KMS-11 (cell line): ENCODE measurements around the gene BLNK.

Experiments used
- H2AFZ ChIP-seq: fragments of 200-600 bp; sonication (generic); 2 replicates; pipeline ENCODE4 v1.6.1; 2016; ENCODE audit warnings: antibody characterized with exemption, mixed run types, low read depth
- H3K27ac ChIP-seq: fragments of 200-600 bp; sonication (generic); 2 replicates; pipeline ENCODE4 v1.6.1; 2016; ENCODE audit warnings: mild to moderate bottlenecking, mixed run types
- H3K27me3 ChIP-seq: fragments of 200-600 bp; sonication (generic); 2 replicates; pipeline ENCODE4 v1.6.1; 2017; ENCODE audit warnings: mild to moderate bottlenecking, low read depth, mixed run types, moderate library complexity; ENCODE audit not compliant: insufficient read depth
- H3K36me3 ChIP-seq: fragments of 200-600 bp; sonication (generic); 2 replicates; pipeline ENCODE4 v1.6.1; 2017; ENCODE audit warnings: mild to moderate bottlenecking, mixed run types; ENCODE audit not compliant: insufficient read depth
- H3K4me1 ChIP-seq: fragments of 200-600 bp; sonication (generic); 2 replicates; pipeline ENCODE4 v1.6.1; 2016; ENCODE audit warnings: mild to moderate bottlenecking, low read depth, mixed run types; ENCODE audit not compliant: poor library complexity, severe bottlenecking
- H3K4me2 ChIP-seq: fragments of 200-600 bp; sonication (generic); 2 replicates; pipeline ENCODE4 v1.7.0; 2016; ENCODE audit warnings: mild to moderate bottlenecking, mixed run types
- H3K4me3 ChIP-seq: fragments of 200-600 bp; sonication (generic); IDR thresholded peaks from 2 replicates; pipeline ENCODE4 v1.6.1; 2017; ENCODE audit warnings: low read depth, low read length, mixed read lengths; ENCODE audit not compliant: insufficient read depth
- H3K79me2 ChIP-seq: fragments of 200-600 bp; sonication (generic); 2 replicates; pipeline ENCODE4 v1.6.1; 2016; ENCODE audit warnings: low read depth, mixed run types; ENCODE audit not compliant: insufficient read depth
- H3K9ac ChIP-seq: fragments of 200-600 bp; sonication (generic); 2 replicates; pipeline ENCODE4 v1.6.1; 2016; ENCODE audit warnings: mild to moderate bottlenecking, mixed run types
- H4K20me1 ChIP-seq: fragments of 200-600 bp; sonication (generic); 2 replicates; pipeline ENCODE4 v1.6.1; 2016; ENCODE audit warnings: mild to moderate bottlenecking, mixed run types; ENCODE audit not compliant: insufficient read depth
- CTCF ChIP-seq: fragments of 200-600 bp; sonication (generic); conservative IDR thresholded peaks from 2 replicates; pipeline ENCODE4 v1.6.1; 2017; ENCODE audit warnings: low read depth, mild to moderate bottlenecking, antibody characterized with exemption, low read length, moderate library complexity, mixed read lengths

The BLNK gene

DNA sequence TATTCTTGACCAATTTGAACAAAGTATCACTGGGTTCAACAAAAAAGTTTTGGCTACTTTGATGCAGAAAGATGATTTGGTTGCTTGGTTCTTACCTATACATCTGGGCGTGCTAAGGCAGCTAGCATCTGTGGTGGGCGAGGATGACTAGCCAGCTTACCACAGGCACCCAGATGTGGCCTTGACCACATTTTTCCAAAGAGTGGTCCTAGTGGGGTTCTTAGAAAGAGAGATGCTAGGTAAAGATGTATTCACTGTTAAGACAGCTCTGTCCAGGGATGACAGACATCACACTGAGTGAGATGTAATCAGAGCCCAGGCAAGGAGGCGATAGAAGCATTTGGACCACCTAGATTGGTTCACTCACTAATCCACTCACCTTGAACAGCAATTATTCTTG, 33.6 kb upstream of the BLNK start:
- H3K27ac ChIP-seq: no peak overlapping the region

GRCh38 chr10:96304230-96304629, 32.9 kb upstream of the BLNK start, which contains the start of gene DNTT:
DNTT (plus strand) TSS chr10:96304434; CDS start chr10:96304498, 64 bp downstream.
- TF ChIP-seq CTCF: no peak
- Histone ChIP-seq H4K20me1 (no peaks in the 10 kb centered on the region), H3K27me3 (no peaks in the 10 kb centered on the region), H3K4me3 (no peak within 1 kb of the TSS), H3K9ac (no peak within 1 kb of the TSS), H3K36me3 (no peaks in the 10 kb centered on the region), H3K79me2 (no peaks in the 10 kb centered on the region), H3K4me2 (no peak within 1 kb of the TSS), H2AFZ (no peak within 1 kb of the TSS), H3K4me1 (no peaks in the 10 kb centered on the region), H3K27ac (no peak within 1 kb of the TSS)

More for the DNA sequence above, 33.6 kb upstream of the BLNK start:
- no peaks in the 10 kb centered on the region for H3K4me1 ChIP-seq
- no peaks in the 10 kb centered on the region for H4K20me1 ChIP-seq
- no peaks in the 10 kb centered on the region for H3K79me2 ChIP-seq
- no peak overlapping the region for H2AFZ ChIP-seq
- H3K36me3 ChIP-seq: no peaks in the 10 kb centered on the region
- no peaks in the 10 kb centered on the region for H3K27me3 ChIP-seq
- H3K4me3 ChIP-seq: no peak overlapping the region
- no peak for TF ChIP-seq CTCF
- no peak overlapping the region for H3K4me2 ChIP-seq
- no peak overlapping the region for H3K9ac ChIP-seq

GRCh38 chr10:96301616-96302015, 30.2 kb upstream of the BLNK start:
- Histone ChIP-seq H3K79me2 (no peaks in the 10 kb centered on the region), H4K20me1 (no peaks in the 10 kb centered on the region), H3K27ac (no peak overlapping the region), H3K4me3 (no peak overlapping the region), H3K4me2 (no peak overlapping the region), H3K36me3 (no peaks in the 10 kb centered on the region), H2AFZ (no peak overlapping the region), H3K4me1 (no peaks in the 10 kb centered on the region), H3K9ac (no peak overlapping the region), H3K27me3 (no peaks in the 10 kb centered on the region)
- TF ChIP-seq CTCF: no peak

- Histone ChIP-seq H3K79me2 (no peaks in the 10 kb centered on the region), H3K4me3 (no peak overlapping the region), H3K4me1 (no peaks in the 10 kb centered on the region), H3K27ac (no peak overlapping the region), H4K20me1 (no peaks in the 10 kb centered on the region), H2AFZ (no peak overlapping the region), H3K4me2 (no peak overlapping the region), H3K9ac (no peak overlapping the region), H3K36me3 (no peaks in the 10 kb centered on the region), H3K27me3 (no peaks in the 10 kb centered on the region)
- no peak for TF ChIP-seq CTCF
Observed at GRCh38 chr10:96299383-96299782, 28.0 kb upstream of the BLNK start.
